GM19025 (cell line): ENCODE results near the gene FAR1.
"Not testable (repeated sequence)": the region's sequence is repeated elsewhere in the genome, so short reads cannot be mapped to it uniquely, and the experiment has no call there.

ENCODE experiments used
- ATAC-seq: cut with Tn5 transposase; IDR thresholded peaks from one replicate; pipeline ENCODE4 v1.9.1; 2021; ENCODE audit warnings: mild to moderate bottlenecking, low read depth, moderate library complexity; ENCODE audit not compliant: unreplicated experiment

The FAR1 gene

DNA sequence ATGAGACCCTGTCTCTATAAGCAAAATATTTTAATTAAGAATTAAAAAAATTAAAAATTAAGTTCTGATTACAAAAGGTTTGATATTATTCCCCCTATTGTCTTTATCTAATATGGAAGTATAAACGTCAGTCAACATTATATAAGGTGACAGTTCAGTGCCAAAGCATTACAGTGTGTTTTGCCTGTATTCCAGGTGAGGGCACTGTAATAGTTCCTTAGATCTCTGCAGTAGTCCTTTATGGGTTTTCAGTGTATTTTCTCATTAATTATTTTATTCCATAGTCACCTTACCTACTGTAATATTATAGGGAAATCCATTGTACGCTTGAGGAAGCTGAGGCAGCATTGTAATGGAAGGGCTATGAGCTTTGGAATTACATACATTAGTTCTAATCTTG, 33.0 kb downstream of the FAR1 start:
- ATAC-seq: no peak

DNA sequence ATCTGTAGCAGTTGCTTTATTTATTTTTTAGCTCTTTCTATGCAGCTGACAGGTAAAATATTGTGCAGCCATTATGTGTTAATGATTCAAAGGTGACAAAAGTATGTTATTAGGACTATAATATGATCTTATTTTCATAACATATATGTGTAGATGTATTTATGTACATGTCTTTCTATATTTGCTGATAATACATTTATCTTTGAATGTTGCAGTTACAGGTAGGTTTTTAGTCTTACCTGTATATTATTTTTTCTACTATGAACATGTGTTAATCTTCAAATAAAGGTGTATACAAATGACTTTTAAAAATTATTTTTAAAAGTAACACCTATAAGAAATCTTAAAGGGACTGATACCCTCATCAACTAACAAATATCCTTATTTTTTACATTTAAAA, 33.6 kb downstream of the FAR1 start:
- no peak for ATAC-seq

DNA sequence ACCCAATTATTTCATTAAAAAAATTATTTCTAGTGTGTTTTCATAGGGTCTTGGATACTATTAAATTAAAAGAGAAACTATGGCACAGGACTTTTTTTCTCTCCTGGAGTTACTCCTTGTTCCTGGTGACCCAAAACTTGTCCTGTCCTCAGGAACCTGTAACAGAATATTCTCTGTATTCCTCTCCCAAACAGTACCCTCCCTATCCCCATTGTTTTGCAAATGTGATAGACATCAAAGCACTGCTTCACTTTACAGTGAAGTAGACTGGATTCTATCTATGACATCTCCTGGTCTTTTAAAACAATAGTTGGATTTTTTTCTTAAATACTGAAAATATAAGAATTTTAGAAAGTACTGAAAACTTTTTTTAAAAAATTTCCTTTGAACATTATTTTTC, 37.2 kb downstream of the FAR1 start:
- no peak for ATAC-seq

DNA sequence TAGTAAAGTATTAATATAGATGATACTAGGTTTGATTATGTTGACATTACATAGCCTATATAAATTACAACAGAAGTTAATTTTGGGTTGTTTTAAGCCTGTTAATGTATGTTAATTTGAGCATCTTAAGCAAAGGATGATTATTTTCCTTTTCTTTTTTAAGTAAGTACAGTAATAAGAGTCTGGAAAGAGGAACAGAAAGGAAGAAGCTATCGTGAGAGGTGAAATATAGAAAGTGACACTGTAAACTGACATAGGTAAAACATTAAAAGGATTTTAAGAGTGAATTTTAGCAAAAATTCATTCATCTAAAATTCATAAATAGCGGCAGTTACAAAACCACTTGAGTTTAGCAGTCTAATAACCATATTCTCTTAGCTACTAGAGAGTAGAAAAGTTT, 45.5 kb downstream of the FAR1 start:
- ATAC-seq: no peak

DNA sequence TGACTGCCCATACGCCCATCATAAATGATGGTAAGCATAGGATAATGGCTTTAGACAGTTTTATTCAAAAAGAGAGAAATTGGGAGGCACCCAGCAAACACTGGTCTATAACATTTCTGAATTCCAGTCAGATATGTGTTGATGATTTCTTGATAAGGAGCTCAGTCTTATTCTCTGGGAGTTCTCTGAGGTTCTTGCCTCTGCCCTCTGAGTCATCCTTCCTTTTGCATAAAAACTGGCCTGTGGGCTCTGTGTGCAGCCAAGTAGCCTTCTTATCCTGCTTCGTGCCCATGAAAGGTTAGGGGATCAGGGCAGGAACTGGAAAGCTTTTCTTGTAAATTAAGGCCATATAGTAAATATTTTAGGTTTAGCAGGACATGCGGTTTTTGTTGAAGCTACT, 48.9 kb downstream of the FAR1 start:
- no peak for ATAC-seq

DNA sequence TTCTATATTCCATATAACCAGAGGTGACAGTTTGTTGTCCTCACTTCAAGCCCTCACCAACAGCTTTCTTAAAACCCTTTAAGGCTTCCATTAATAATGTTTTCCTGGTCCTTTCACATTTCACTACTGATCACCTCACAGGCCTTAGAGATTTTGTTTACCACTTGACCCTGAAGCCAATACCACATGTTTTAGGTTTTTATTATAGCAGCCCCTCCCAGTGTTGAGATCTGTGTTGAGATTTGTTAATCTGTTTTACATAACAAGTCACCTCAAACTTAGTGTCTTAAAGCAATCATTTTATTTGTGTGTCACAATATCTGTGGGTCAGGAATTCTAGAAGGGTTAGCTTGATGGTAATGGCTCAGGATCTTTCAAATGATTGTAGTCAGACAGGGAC, 49.9 kb downstream of the FAR1 start:
- no peak for ATAC-seq

DNA sequence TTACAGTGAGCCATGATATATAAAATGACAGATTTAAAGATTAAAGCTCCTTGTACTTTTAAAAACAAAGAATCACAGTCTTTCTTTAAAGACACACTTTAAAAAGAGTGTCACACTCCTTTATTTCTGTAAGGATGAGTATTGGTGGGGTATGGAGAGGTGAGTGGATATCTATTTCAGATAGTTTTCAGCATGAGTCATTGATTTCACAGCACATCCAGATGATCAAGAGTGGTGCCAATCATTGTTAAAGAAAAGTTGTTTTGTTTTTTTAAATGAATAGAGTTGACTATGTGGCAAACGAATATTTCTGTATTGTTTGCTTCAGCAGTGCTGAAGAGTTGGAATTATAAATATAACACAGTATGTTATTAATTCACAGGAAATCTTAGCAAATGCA, 52.5 kb downstream of the FAR1 start:
- ATAC-seq: no peak

DNA sequence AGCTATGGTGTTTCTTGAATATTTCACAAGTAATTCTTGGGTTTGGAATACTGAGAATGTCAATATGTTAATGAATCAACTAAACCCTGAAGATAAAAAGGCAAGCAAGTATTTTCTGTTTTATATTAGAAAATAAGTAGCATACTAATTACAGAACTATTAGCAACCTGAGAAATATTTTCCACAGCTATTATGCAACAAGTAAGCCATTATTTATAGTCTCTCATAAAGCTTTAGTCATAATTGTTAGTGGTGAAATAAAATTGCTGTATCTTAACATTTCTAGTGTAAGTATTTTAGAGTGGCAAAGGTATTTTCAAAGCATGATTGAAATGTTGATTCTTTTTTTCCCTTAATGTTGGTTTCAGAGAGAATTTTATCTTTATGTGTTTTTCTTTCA, 53.3 kb downstream of the FAR1 start:
- ATAC-seq: no peak

DNA sequence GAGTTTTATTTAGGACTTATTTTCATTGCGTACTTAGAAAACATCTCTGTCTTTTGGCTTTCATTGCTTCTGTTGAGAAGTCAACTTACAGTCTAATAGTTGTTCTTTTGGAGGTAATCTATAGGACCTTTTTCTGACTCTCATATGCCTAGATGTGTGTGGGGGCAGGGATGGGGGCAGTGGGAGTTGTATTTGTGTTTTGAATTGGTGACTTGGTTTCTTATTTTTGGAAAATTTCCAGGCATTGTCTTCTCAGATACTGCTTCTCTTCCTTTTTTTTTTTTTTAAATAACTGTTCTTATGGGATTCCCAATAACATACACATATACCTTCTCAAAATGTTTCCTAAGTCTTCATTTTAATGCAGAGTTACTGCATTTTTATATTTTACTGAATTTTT, 58.0 kb downstream of the FAR1 start:
- ATAC-seq: no peak

DNA sequence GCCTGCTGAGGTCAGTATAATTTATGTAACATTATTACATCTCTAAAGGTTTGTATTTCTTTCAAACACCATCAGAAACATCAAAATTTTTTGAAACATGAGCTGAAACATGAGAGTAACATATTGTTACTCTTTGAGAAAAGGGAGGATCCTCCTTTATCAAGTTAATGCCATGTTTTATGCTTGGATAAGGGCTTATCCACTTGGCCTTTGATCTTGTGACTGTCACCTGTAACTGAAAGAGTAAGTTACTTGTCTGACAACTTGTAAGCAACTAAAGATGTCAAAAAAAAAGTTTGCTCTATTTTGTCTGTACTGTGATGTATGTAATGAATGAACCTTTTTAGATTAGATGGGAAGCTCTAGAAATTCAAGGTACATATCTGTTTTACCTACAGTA, 59.6 kb downstream of the FAR1 start:
- no peak for ATAC-seq

DNA sequence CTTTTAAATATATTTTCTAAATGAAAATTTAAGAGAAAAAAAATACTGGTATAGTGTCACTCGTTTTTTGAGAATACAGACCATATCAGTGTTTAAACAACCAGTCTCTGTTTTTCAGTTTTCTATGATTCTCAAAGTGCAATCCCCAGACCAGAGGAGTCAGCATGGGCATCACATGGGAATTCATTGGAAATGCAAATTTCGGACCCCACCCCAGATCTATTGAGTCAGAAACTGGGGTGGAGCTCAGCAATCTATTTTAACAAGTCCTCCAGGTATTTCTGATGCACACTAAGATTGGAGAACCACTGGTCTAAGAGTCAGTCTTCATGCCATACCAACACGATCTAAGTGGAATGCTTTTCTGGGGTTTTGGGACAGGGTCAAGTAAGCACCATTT, 66.1 kb downstream of the FAR1 start:
- no peak for ATAC-seq

DNA sequence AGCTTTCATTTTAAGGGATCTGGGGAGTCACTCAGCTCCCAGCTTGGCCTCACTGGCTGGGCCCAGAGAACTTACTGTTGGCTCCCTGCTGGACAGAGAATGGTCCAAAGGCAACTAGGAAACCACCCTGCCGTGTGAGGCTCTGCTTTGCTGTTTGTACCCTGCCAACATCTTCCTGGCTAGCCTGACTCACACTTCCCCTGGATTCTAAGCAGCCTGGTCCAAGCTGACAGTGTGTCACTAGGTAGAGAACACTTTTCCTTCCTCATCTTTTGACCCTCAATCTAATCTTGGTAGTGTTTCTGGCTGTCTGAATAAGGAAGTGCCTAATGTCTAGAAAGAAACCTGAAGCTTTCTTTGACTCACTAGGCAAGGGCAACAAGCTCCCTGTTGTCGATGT, 76.7 kb downstream of the FAR1 start:
- no peak for ATAC-seq

DNA sequence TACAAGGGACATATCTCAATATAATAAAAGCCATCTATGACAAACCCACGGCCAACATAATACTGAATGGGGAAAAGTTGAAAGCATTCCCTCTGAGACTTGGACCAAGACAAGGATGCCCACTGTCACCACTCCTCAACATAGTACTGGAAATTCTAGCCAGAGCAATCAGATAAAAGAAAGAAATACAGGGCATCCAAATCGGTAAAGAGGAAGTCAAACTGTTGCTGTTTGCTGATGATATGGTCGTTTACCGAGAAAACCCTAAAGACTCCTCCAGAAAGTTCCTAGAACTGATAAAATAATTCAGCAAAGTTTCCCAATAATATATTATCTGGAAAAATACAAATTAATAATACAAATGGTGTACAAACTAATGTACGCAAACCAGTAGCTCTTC, 84.8 kb downstream of the FAR1 start:
- not testable (repeated sequence) for ATAC-seq

DNA sequence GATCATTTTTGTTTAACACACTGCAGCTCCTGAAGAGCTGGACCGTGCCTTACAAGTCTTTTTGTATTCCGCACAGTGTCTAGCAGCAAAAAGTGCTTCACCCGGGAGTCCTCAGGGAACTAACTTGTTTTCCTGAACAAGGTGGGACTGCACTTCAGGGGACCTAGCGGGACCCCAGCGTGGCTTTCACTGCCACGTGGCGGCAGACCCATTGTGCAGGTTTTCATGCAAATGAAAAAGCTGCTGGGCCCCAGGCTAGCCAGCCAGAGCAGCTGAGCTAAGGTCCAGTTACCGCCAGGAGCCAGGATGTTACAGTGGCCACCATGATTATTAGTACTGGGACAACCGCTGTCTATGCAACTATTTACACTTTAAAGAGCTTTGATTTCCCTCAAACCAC, 90.6 kb downstream of the FAR1 start:
- no peak for ATAC-seq

DNA sequence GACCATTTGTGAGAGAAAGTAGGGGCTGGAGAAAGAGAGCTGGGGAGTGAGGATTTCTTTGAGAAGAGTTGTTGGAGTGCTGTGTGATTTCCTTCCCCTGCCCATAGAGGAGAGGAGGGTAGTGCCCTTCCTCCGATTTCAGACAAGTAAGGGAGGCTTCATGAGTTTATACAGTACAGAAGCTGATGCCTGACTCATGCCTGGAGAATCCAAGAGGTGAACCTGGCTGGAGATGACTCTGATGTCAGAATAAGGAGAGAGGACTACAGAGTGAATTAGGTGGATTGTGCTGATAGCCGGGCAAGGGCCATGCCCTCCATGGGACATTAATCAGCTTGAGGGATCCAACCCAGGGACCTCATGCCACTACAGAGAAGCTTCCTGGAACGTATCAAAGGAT, 91.6 kb downstream of the FAR1 start:
- ATAC-seq: no peak

DNA sequence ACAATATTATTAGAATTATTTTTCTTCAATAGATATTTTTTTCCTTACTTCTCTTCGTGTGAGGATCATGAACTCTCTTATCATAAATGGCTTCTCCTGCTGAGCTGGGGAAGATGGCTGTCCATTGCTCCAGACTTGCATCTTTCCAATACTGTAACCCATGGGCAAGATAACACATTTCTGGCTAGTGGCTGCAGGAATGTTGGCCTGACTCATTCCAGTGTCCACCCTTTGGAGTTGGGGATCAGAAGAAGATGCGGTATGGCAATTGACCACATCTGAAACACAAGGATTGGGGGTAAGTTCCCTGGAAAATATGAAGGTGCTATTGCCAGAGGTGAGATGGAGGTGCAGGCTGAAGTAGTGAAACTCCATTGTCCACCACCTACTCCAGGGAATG, 92.8 kb downstream of the FAR1 start:
- no peak for ATAC-seq

DNA sequence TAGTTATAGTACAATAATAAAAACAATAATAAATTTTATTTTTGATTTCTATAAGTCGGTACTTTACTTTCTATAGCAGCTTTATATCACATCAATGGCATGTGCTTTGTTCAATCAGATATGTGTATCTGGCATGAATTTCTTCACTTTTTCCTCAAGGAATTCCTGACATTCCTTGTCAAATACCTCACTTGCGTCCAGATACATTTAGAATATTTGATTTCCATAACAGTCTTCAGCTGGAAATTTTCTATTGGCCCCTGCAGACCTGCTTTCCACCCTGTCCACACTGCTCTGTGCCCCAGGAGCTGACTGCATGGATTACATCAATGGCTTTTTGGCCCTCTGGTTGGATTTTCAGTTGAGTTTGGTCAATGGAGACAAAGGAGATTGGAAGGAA, 93.2 kb downstream of the FAR1 start:
- no peak for ATAC-seq

DNA sequence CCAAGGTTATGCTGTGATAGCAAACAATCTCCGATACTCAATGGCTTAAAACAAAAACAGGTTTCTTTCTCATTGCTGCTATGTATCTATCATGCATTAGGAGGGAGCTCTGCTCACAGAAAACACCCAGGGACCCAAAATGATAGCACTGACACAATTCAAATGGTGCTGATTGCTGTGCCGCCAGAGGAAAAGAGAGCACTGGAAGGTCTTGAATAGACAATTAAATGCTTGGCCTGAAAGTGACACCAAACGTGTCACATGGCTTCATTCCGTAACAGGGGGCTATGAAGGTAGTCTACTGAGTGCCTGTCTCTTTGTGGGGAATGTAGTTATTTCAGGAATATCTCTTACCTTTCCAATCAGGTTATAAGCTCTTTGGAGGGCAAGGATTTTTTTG, 94.2 kb downstream of the FAR1 start:
- no peak for ATAC-seq

DNA sequence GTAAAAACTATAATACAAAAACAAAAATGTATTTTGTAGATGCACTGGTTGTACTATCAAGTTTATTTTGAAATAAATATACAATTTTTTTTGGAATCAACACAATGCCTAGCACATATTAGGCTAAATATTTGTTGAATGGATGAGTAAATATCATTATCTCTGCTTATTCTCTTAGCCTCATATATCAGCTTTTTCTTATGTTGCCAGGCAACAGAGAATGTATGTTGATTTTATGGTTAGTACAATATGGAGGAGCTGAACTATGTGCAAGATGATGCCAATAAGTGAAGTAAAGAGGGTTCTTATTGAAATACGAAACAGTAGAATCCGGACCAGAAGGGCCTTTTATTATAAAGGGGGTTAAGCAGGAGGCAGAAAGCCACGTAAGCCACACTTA, 94.9 kb downstream of the FAR1 start:
- no peak for ATAC-seq

DNA sequence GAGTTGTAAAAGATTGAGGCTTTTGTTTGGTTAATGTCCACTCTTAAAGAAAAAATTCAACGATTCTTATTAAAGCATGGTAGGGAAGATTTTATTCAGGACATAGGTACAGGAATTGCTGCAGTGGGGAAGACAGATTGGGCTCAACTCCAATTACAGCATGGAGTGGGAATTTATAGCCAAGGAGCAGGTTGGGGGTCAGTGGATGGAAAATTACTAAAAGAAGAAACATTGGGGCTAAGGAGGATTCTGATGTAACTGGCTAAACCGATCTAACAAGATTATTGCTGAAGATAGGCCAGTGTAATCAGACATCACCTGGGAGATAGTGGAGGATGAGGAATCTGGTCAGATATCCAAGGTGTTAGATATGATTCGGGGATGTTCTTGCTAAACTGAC, 97.4 kb downstream of the FAR1 start:
- ATAC-seq: no peak

DNA sequence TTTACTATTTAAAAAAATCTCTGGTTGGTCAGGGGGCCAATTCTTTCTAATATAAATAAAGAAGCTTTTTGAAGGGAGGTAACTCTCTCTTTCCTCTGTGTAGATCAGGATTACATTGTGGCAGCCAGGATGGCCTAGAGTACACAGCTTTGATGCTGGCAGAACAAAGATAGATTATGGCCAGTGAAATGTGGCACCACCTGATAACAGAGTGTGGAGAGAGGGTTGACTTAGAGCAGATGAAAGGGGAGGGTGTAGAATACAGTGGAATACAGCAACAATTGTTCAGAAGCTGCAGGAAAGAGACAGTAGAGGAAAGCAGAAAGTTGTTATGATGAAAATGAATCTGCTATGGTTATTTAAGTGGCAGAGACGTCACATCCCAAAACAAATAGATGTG, 99.0 kb downstream of the FAR1 start:
- ATAC-seq: no peak

DNA sequence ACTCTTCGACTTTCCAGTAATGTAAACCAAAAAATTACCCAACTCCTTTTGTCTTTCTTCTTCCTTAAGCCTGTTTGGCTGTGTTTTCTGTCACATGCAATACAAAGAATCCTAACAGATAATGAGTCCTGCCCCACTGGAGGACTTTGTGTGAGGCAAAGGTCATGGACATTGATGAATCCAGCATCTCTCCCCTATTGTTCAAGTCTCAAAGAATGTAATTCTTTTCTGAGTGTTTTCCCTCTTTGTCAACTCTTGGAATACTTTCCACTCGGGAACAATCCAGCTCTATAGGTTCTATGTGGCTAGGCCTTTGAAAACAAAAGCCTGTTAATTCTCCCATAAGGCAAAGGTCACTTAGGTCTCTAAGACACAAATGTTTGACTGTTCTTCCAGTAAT, 100.7 kb downstream of the FAR1 start:
- no peak for ATAC-seq

DNA sequence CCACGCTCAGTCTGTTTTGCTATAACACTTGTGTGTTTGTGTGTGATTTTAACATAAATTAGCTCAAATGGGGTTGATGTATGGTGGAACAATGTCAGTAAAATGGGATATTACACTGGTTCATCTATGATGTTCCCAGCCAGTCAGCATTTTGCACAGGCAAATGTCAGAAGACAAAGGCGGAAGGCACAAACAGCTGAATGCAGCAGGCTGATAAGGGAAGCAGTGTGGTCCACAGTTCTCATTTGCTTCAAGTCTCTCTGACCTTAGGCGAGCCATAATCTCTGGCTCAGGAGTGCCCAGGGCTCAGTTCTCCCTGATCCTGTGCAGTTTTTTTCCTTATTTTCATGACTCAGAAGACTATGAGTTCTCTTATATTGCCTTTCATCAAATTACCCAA, 102.7 kb downstream of the FAR1 start:
- ATAC-seq: no peak
